Uterus (tissue), 2 donors: ENCODE data around the gene DPP9.

Source experiments
- POLR2A ChIP-seq, 2 donors: fragments of 450-650 bp; IDR thresholded peaks; one replicate each; pipeline ENCODE4 v1.6.1; 2016; ENCODE audit warnings: antibody characterized with exemption in 2 of 2, mild to moderate bottlenecking in 1 of 2, moderate library complexity in 1 of 2
- TF ChIP-seq, protein P1 (sequence below), 4 experiments: fragments of 200-600 bp in 2 of 4; fragments of 450-650 bp in 2 of 4; sonication (generic) in 2 of 4; IDR thresholded peaks; one replicate each; pipeline ENCODE4 v1.5.1; 2016 to 2019; ENCODE audit warnings: antibody characterized with exemption in 4 of 4, mild to moderate bottlenecking in 2 of 4, moderate library complexity in 1 of 4

DNA sequence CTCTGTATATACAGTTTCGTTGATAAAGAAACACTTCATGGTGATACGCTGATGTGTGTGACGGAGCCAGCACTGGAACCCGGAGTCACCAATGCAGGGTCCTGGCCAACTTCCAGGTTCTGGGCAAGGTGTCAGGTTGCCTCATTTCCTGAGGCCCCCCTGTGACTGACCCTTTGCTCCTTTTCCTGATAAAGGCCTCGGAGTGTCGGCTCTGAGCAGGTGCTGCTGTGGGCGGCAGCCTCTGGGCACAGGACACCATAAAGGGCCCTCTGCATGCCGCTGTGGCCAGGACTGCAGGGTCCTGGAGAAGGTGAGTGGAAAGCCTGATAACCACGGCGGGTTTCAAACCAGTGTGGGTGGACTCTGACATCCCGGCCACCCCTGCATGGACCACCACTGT lies 36.2 kb downstream of the DPP9 start:
- TF ChIP-seq, protein P1, sequence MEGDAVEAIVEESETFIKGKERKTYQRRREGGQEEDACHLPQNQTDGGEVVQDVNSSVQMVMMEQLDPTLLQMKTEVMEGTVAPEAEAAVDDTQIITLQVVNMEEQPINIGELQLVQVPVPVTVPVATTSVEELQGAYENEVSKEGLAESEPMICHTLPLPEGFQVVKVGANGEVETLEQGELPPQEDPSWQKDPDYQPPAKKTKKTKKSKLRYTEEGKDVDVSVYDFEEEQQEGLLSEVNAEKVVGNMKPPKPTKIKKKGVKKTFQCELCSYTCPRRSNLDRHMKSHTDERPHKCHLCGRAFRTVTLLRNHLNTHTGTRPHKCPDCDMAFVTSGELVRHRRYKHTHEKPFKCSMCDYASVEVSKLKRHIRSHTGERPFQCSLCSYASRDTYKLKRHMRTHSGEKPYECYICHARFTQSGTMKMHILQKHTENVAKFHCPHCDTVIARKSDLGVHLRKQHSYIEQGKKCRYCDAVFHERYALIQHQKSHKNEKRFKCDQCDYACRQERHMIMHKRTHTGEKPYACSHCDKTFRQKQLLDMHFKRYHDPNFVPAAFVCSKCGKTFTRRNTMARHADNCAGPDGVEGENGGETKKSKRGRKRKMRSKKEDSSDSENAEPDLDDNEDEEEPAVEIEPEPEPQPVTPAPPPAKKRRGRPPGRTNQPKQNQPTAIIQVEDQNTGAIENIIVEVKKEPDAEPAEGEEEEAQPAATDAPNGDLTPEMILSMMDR (IDR thresholded peaks at IDR 0.05), result no peak
- TF ChIP-seq POLR2A (IDR thresholded peaks at IDR 0.05), result no peak
